Fibroblast of the aortic adventitia (primary cell): ENCODE data around the gene ATP10A. TPM values are rescaled to one million over a fixed set of nuclear protein-coding genes. Genes with fewer than 3 reads are reported as not detected.
A peak's percentile ranks its signal among the peaks of the same experiment; 100 is the strongest.

Experiments used
- DNase-seq: peaks from one replicate; pipeline ENCODE4 v3.0.0-alpha.2; 2010; ENCODE audit warnings: low read depth
- H3K4me3 ChIP-seq: 2 replicates; pipeline ENCODE4 v1.5.1; 2011; ENCODE audit warnings: low read depth, mild to moderate bottlenecking, control low read depth, low read length, moderate library complexity
- total RNA-seq: library from RNA; depleted of rRNA; stranded (reverse); fragments of >200 nt; gene quantifications from 2 replicates; pipeline ENCODE4 v1.2.3, GENCODE V29; 2012; ENCODE audit warnings: low replicate concordance
- TF ChIP-seq, protein P1 (sequence below): IDR thresholded peaks from 2 replicates; pipeline ENCODE4 v1.5.1; 2011; ENCODE audit warnings: mild to moderate bottlenecking, low read length, control low read depth, inconsistent platforms; ENCODE audit not compliant: insufficient read depth

ATP10A gene
- total RNA-seq, 1 donor, result 4.4 TPM

DNA sequence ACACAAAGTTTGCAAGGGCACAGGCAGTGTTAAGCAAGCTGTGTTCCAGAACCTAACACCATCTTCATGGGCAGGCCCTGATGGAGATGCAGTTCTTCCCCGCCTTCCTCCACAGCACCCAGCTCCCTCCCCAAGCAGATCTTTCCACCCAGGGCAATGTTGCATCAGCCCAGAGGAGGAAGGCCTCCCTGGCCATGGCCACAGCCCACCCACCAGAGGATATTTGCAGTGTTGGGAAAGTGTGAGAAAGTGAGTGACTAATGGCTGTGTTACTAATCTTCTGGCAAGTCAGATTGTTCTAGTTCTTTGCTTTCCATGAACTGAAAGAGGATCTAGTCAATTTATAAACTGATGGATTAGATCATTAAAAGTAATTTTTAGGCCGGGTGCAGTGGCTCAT lies 42.0 kb upstream of the ATP10A start:
- peak; percentile 94 for DNase-seq
- TF ChIP-seq, protein P1, sequence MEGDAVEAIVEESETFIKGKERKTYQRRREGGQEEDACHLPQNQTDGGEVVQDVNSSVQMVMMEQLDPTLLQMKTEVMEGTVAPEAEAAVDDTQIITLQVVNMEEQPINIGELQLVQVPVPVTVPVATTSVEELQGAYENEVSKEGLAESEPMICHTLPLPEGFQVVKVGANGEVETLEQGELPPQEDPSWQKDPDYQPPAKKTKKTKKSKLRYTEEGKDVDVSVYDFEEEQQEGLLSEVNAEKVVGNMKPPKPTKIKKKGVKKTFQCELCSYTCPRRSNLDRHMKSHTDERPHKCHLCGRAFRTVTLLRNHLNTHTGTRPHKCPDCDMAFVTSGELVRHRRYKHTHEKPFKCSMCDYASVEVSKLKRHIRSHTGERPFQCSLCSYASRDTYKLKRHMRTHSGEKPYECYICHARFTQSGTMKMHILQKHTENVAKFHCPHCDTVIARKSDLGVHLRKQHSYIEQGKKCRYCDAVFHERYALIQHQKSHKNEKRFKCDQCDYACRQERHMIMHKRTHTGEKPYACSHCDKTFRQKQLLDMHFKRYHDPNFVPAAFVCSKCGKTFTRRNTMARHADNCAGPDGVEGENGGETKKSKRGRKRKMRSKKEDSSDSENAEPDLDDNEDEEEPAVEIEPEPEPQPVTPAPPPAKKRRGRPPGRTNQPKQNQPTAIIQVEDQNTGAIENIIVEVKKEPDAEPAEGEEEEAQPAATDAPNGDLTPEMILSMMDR, result no peak
- no peak overlapping the region for H3K4me3 ChIP-seq

DNA sequence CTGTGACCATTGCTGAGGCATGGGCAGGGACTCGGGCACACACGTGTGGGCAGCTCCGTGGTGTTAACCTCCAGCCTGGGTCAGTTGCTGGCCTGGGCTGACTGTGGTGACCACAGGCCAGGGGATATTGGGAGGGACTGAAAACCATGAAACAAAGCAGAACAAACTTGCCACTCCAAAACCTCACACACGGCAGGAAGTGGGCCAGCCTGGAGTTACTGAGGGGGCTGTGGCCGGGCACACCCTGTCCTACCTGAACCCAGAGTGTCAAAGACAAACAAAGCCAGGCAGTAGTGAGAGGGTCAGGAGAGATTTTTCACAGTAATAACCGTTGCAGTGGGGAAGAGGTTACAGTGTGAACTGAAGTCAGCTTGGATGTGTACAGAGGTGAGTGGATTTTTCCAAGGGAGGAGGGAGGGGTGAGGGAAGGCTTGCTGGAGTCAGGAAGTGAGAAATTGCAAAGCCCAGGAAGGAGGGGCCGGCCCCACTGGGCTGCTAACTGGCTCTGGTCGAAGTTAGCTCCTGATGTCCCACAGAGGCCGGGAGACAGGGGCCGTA lies 40.0 kb upstream of the ATP10A start:
- peak; percentile 64 for DNase-seq
- TF ChIP-seq, protein P1, result no peak
- H3K4me3 ChIP-seq, result no peak overlapping the region

DNA sequence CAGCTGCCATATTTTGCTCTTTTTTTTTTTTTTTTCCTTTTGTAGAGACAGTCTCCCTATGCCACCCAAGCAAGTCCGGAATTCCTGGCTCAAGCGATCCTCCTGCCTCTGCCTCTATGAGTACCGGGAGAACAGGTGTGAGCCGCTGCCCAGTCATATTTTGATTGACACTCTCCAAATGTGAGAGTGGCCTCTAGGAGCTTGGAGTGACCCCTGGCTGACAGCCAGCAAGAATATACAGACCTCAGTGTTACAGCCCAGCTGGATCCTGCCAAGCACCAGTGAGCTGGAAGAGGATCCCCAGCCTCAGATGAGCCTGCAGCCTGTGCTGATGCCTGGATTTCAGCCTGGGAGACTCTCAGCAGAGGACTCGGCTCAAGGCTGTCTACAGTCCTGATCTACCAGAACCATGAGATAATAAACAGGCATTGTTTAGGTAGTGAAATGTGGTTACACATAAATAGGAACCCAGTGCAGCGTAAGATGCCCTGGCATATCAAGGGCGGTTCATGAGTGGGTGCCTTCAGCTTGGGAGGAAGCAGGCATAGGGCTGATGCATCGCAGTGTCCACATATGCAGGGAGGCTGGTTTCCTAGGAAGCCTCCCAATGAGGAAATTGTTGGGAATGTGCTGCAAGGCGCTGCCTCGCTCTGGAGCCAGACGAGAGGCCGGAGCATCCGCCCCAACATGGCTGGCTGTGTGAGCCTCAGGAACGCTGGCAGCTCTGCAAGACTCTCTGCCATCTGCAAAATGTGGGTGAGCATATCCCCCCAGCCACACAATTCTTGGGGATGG lies 38.9 kb upstream of the ATP10A start:
- peak; percentile 34 for DNase-seq
- TF ChIP-seq, protein P1, result no peak
- no peak overlapping the region for H3K4me3 ChIP-seq

- no peak overlapping the region for H3K4me3 ChIP-seq
- peak; percentile 67 for DNase-seq
- TF ChIP-seq, protein P1, result no peak
Measured at GRCh38 chr15:25900901-25901300, 37.8 kb upstream of the ATP10A start.

DNA sequence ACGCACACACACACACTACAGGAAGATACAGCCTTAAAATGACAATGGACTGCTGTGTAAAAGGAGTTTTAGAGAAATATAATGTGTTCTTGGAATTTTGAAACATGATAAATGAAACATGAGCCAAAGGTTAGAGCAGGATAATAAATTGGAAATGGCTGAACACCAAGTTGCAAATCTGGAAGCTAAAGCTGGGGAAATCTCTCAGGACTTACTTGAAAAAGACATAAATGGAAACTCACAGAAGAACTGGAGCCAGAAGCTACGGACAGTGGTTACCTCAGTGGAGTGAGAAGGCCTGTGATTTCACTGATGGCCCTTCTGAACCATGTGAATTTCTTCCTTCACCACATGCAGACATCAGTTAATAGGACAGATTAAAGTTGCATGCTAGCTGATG lies 37.3 kb upstream of the ATP10A start:
- H3K4me3 ChIP-seq, result no peak overlapping the region
- peak; percentile 76 for DNase-seq
- TF ChIP-seq, protein P1, result no peak

DNA sequence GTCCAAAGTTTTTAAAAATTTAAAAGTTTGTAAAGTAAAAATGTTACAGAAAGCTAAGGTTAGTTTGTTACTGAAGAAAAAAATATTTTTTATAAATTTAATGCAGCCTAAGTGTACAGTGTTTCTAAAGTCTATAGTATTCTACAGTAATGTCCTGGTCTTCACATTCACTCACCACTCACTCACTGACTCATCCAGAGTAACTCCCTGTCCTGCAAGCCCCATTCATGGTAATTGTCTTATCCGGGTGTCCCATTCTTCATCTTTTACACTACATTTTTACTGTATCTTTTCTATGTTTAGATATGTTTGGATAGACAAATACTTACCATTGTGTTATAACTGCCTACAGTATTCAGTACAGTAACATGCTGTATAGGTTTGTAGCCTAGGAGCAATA lies 36.7 kb upstream of the ATP10A start:
- H3K4me3 ChIP-seq, result no peak overlapping the region
- peak; percentile 22 for DNase-seq
- TF ChIP-seq, protein P1, result no peak
